Vagina (tissue), 2 donors: ENCODE results near the gene MMADHC. TPM values are rescaled to one million over a fixed set of nuclear protein-coding genes. Genes with fewer than 3 reads are reported as not detected.

ENCODE experiments used
- DNase-seq, 2 donors: peaks; one replicate each; pipeline ENCODE4 v3.0.0-alpha.2; 2017; ENCODE audit errors: extremely low spot score in 2 of 2
- H3K27ac ChIP-seq: fragments of 200-600 bp; sonication (generic); one replicate; pipeline ENCODE4 v1.5.1; 2019
- H3K27me3 ChIP-seq: fragments of 200-600 bp; sonication (generic); one replicate; pipeline ENCODE4 v1.5.1; 2019
- H3K36me3 ChIP-seq, 2 donors: fragments of 200-600 bp; sonication (generic); one replicate each; pipeline ENCODE4 v1.5.1; 2017 to 2019
- H3K4me1 ChIP-seq: fragments of 200-600 bp; sonication (generic); one replicate; pipeline ENCODE4 v1.5.1; 2019
- H3K4me3 ChIP-seq, 2 donors: fragments of 200-600 bp; sonication (generic); 1 replicate in 1 of 2; 2 replicates in 1 of 2; pipeline ENCODE4 v1.5.1; 2016 to 2019
- H3K9me3 ChIP-seq: fragments of 200-600 bp; sonication (generic); one replicate; pipeline ENCODE4 v1.5.1; 2019
- POLR2A ChIP-seq, 2 donors: fragments of 450-650 bp; IDR thresholded peaks; one replicate each; pipeline ENCODE4 v1.6.1; 2017; ENCODE audit warnings: antibody characterized with exemption in 2 of 2, mild to moderate bottlenecking in 2 of 2, moderate library complexity in 2 of 2
- POLR2AphosphoS5 ChIP-seq, 2 donors: sonication (generic); formaldehyde crosslinking; IDR thresholded peaks; one replicate each; pipeline ENCODE4 v1.9.0; 2017; ENCODE audit warnings: antibody characterized with exemption in 2 of 2, mild to moderate bottlenecking in 2 of 2, low read depth in 1 of 2; ENCODE audit not compliant: insufficient read depth in 1 of 2
- intact Hi-C: fragments of 100-400 bp; cut with DNase I; formaldehyde crosslinking; loops from one replicate; pipeline ENCODE4 v1.15.1; 2023
- total RNA-seq: library from RNA; depleted of rRNA; stranded (reverse); fragments of >200 nt; gene quantifications from one replicate; pipeline ENCODE4 v1.2.3, GENCODE V29; 2016
- TF ChIP-seq, protein P1 (sequence below), 3 experiments: fragments of 450-650 bp in 2 of 3; fragments of 200-600 bp in 1 of 3; sonication (generic) in 1 of 3; IDR thresholded peaks; one replicate each; pipeline ENCODE4 v1.5.1; 2017 to 2019; ENCODE audit warnings: antibody characterized with exemption in 3 of 3, mild to moderate bottlenecking in 2 of 3, moderate library complexity in 2 of 3

Gene MMADHC
- total RNA-seq, 1 donor from 2014 or later, result 48.1 TPM

- no peaks in the 10 kb centered on the region for H3K36me3 ChIP-seq
- no peak overlapping the region for H3K4me3 ChIP-seq
- H3K4me1 ChIP-seq, result peaks cover 6% of the 10 kb centered on the region
- TF ChIP-seq, protein P1, sequence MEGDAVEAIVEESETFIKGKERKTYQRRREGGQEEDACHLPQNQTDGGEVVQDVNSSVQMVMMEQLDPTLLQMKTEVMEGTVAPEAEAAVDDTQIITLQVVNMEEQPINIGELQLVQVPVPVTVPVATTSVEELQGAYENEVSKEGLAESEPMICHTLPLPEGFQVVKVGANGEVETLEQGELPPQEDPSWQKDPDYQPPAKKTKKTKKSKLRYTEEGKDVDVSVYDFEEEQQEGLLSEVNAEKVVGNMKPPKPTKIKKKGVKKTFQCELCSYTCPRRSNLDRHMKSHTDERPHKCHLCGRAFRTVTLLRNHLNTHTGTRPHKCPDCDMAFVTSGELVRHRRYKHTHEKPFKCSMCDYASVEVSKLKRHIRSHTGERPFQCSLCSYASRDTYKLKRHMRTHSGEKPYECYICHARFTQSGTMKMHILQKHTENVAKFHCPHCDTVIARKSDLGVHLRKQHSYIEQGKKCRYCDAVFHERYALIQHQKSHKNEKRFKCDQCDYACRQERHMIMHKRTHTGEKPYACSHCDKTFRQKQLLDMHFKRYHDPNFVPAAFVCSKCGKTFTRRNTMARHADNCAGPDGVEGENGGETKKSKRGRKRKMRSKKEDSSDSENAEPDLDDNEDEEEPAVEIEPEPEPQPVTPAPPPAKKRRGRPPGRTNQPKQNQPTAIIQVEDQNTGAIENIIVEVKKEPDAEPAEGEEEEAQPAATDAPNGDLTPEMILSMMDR (IDR thresholded peaks at IDR 0.05), result no peak
- TF ChIP-seq POLR2A (IDR thresholded peaks at IDR 0.05), result no peak
- no peak for TF ChIP-seq POLR2AphosphoS5 (IDR thresholded peaks at IDR 0.05; ENCODE audit: insufficient read depth in 1 of 2, low read depth in 1 of 2)
- no peaks in the 10 kb centered on the region for H3K9me3 ChIP-seq
- DNase-seq, result no peak
- no peak overlapping the region for H3K27ac ChIP-seq
- H3K27me3 ChIP-seq, result no peaks in the 10 kb centered on the region
- intact Hi-C loops, result no loop called here
Measured at GRCh38 chr2:149601141-149601796, 13.7 kb upstream of the MMADHC start.

DNA sequence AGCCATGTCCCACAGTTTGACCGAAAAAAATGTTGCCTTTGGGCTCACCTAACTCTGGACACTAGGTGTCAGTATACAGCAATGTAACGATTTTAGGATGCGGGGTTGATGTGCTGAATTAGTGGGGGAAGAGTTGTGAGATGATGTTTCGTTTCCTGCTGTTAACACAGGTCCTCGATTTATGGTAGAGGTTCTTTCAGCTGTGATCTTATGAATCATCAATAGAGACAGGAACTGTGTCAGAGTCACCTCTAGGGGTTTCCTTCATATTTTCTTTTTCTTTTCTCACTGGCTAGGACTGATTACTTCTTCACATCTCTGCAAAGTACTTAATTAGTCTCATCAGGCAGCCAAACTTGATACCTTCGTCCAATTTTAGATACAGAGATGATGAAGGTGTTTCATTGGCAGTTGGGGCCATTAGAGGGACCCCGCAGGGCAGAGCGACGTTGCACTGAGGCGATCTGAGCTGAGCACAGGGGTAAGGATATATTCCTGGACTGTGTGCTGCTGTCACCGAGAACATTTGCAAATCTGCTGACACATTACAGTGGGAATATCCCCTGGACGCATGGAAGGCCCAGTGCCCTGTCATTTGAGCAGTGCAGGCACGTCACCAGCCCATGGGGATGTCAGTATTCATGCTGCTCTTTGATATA lies 10.2 kb upstream of the MMADHC start:
- Histone ChIP-seq H3K36me3 (no peaks in the 10 kb centered on the region), H3K9me3 (no peaks in the 10 kb centered on the region), H3K4me3 (peak overlapping the region in 1 of 2 donors; percentile 3), H3K27me3 (no peaks in the 10 kb centered on the region), H3K4me1 (peaks cover 6% of the 10 kb centered on the region), H3K27ac (no peak overlapping the region)
- no peak for TF ChIP-seq POLR2A (IDR thresholded peaks at IDR 0.05)
- TF ChIP-seq, protein P1 (IDR thresholded peaks at IDR 0.05), result peak; percentile 44 to 84 (median 83)
- DNase-seq, result no peak
- intact Hi-C loops, result loop anchor here (10.0 kb wide), 1 partner anchor 1657 kb away; no protein-coding TSS in a partner anchor

GRCh38 chr2:149597050-149597667 lies 9.6 kb upstream of the MMADHC start:
- intact Hi-C loops, result loop anchor here (10.0 kb wide), 1 partner anchor 1658 kb away; no protein-coding TSS in a partner anchor
- Histone ChIP-seq H3K4me3 (no peak overlapping the region), H3K27me3 (no peaks in the 10 kb centered on the region)

DNA sequence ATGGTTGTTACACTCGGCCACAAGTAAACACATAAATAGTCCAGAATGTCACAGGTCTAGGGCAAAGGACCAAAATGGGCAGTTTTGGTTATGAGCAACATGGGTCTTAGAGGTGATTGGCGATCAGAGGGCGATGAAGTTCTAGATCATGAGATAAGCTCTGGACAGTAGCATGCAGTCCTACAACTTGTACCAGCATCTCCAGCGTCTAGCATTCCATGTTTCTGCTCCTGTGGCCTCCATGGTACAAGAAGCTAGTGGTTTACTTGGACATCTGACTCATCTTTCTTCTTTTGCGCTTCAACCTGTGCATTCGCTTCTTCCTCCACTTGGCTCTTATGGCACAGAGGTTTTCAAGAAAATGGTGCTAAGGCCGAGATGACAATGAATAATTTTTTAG lies 8.9 kb upstream of the MMADHC start:
- TF ChIP-seq, protein P1 (IDR thresholded peaks at IDR 0.05), result no peak
- no peak for TF ChIP-seq POLR2A (IDR thresholded peaks at IDR 0.05)
- no peak for TF ChIP-seq POLR2AphosphoS5 (IDR thresholded peaks at IDR 0.05; ENCODE audit: insufficient read depth in 1 of 2, low read depth in 1 of 2)
- intact Hi-C loops, result loop anchor here (10.0 kb wide), 1 partner anchor 1658 kb away; no protein-coding TSS in a partner anchor

More at GRCh38 chr2:149597050-149597667, 9.6 kb upstream of the MMADHC start:
- Histone ChIP-seq H3K4me1 (peaks cover 6% of the 10 kb centered on the region), H3K9me3 (no peaks in the 10 kb centered on the region), H3K36me3 (no peaks in the 10 kb centered on the region), H3K27ac (no peak overlapping the region)
- no peak for DNase-seq
- TF ChIP-seq POLR2AphosphoS5 (IDR thresholded peaks at IDR 0.05; ENCODE audit: insufficient read depth in 1 of 2, low read depth in 1 of 2), result no peak

DNA sequence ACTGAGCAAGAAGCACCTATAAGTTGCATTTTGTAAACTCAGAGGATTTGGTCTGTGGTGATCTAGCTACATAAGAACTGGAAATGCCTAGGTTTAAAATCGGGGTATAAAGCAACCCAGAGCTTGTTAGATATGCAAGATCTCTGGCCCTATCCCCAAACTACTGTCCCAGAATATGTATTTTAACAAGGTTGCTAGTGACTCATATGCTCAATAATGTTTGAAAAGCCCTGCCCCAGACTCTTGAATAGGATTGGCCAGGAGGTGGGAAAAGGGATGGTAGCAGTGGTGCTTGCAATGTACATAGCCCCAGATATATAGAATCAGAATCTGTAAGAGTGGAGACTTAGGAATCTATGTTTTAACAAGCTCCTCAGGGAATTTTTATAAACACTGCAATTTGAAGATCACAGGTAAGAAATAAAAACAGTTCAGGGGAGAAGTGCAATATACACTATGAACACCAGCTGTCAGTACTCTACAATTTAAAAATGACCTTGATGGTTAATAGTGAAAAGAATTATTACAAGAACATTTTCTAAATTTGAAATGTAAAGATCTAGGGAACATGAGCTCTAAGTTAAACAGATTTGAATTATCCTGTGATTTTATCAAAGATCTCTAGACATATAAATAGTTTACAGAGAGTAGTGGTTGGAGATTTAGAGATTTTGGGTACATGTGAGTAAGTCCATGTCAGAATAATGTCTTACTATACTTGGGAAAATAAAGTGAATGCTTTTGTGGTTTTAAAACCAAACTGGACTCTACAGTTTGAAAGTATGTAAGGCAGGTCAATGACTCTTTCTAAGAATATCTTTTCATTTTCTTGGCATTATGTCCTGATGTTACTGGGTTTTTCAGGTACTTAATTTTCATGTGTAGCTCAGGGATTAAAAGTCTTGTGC lies 7.7 kb upstream of the MMADHC start:
- H3K27ac ChIP-seq, result no peak overlapping the region
- no peak overlapping the region for H3K4me3 ChIP-seq
- no peaks in the 10 kb centered on the region for H3K27me3 ChIP-seq
- TF ChIP-seq POLR2A (IDR thresholded peaks at IDR 0.05) (no peak), POLR2AphosphoS5 (IDR thresholded peaks at IDR 0.05; ENCODE audit: insufficient read depth in 1 of 2, low read depth in 1 of 2) (no peak)
- TF ChIP-seq, protein P1 (IDR thresholded peaks at IDR 0.05), result no peak
- H3K9me3 ChIP-seq, result no peaks in the 10 kb centered on the region
- no peaks in the 10 kb centered on the region for H3K36me3 ChIP-seq
- peaks cover 6% of the 10 kb centered on the region for H3K4me1 ChIP-seq
- intact Hi-C loops, result loop anchor here (10.0 kb wide), 1 partner anchor 1659 kb away; no protein-coding TSS in a partner anchor
- DNase-seq, result no peak

More for the DNA sequence above, 8.9 kb upstream of the MMADHC start:
- Histone ChIP-seq H3K36me3 (no peaks in the 10 kb centered on the region), H3K27ac (no peak overlapping the region), H3K4me3 (no peak overlapping the region), H3K4me1 (peaks cover 6% of the 10 kb centered on the region), H3K9me3 (no peaks in the 10 kb centered on the region), H3K27me3 (no peaks in the 10 kb centered on the region)
- no peak for DNase-seq
